ENCODE measurements around the gene MMP25. TPM values are rescaled to one million over a fixed set of nuclear protein-coding genes. Genes with fewer than 3 reads are reported as not detected.

MMP25 gene
- total and polyA plus RNA-seq, 11 donors = 0.32 to 3.0 (median 0.93) TPM

- H3K36me3 ChIP-seq = no peaks in the 10 kb centered on the region
- TF ChIP-seq POLR2A (IDR thresholded peaks at IDR 0.05) (peak in 1 of 2 donors; percentile 13), CTCF (IDR thresholded peaks at IDR 0.05) (peak in 8 of 12 donors; percentile 11 to 45 (median 28))
- WGBS, 4 donors = 35 to 50% (median 41%) methylated on average over 14 to 18 of the region's 18 CpGs
- H3K27me3 ChIP-seq = peaks cover 0 to 7% (median 0%) of the 10 kb centered on the region in 9 donors
- intact Hi-C loops (cut with DNase I) = loop anchor here in 2 of 10 donors (2.0 to 5.0 kb wide), 3 partner anchors 23 to 35 kb away; partner anchors contain the start of gene IL32 (in 1 of the 2)
- ATAC-seq = peak; percentile 72 to 90 (median 74)
- H3K9me3 ChIP-seq = no peaks in the 10 kb centered on the region
- H3K27ac ChIP-seq = peak overlapping the region; percentile 59 to 94 (median 86)
- peak; percentile 59 to 84 (median 66) for DNase-seq
- H3K4me1 ChIP-seq = peaks cover 4 to 43% (median 19%) of the 10 kb centered on the region in 12 donors
- peak overlapping the region in 11 of 12 donors; percentile 14 to 63 (median 51) for H3K4me3 ChIP-seq
Observed at GRCh38 chr16:3087243-3088235, 41.2 kb downstream of the MMP25 start.

GRCh38 chr16:3088450-3088849 is 42.1 kb downstream of the MMP25 start:
- no peak overlapping the region for H3K4me3 ChIP-seq
- no peak for DNase-seq

GRCh38 chr16:3088925-3089716 is 42.8 kb downstream of the MMP25 start:
- peaks cover 4 to 43% (median 19%) of the 10 kb centered on the region in 12 donors for H3K4me1 ChIP-seq
- H3K9me3 ChIP-seq = no peaks in the 10 kb centered on the region
- no peak for DNase-seq
- peak overlapping the region in 2 of 12 donors; percentile 84 to 88 for H3K27ac ChIP-seq
- peaks cover 0 to 11% (median 0%) of the 10 kb centered on the region in 9 donors for H3K27me3 ChIP-seq
- no peak overlapping the region for H3K4me3 ChIP-seq
- no peak for ATAC-seq
- intact Hi-C loops (cut with DNase I) = loop anchor here in 1 of 10 donors (5.0 kb wide), 1 partner anchor 33 kb away; no protein-coding TSS in a partner anchor
- TF ChIP-seq POLR2A (IDR thresholded peaks at IDR 0.05) (no peak), CTCF (IDR thresholded peaks at IDR 0.05) (no peak)
- 93 to 95% (median 94%) methylated on average over 65 to 71 of the region's 71 CpGs for WGBS, 4 donors
- H3K36me3 ChIP-seq = no peaks in the 10 kb centered on the region

More at GRCh38 chr16:3088450-3088849, 42.1 kb downstream of the MMP25 start:
- no peaks in the 10 kb centered on the region for H3K36me3 ChIP-seq
- H3K9me3 ChIP-seq = no peaks in the 10 kb centered on the region
- 48 to 61% (median 55%) methylated on average over 7 of the region's 7 CpGs for WGBS, 4 donors
- no peak for TF ChIP-seq POLR2A (IDR thresholded peaks at IDR 0.05)
- no peak for TF ChIP-seq CTCF (IDR thresholded peaks at IDR 0.05)
- H3K27me3 ChIP-seq = peaks cover 0 to 11% (median 0%) of the 10 kb centered on the region in 9 donors
- H3K27ac ChIP-seq = peak overlapping the region in 9 of 12 donors; percentile 81 to 94 (median 88)
- ATAC-seq = no peak
- H3K4me1 ChIP-seq = peaks cover 4 to 43% (median 19%) of the 10 kb centered on the region in 12 donors
- intact Hi-C loops (cut with DNase I) = loop anchor here in 1 of 10 donors (5.0 kb wide), 1 partner anchor 34 kb away; no protein-coding TSS in a partner anchor
